GM12878 (cell line): ENCODE measurements around the gene RB1. TPM values are rescaled to one million over a fixed set of nuclear protein-coding genes. Genes with fewer than 3 reads are reported as not detected.

Source experiments
- ATAC-seq: fragments of 200-7000 bp; cut with Tn5 transposase; 3 replicates; pipeline ENCODE4 v1.9.1; 2020; ENCODE audit warnings: mild to moderate bottlenecking, moderate library complexity
- BruUV-seq: library from RNA; stranded (reverse); fragments of 400-500 nt; replicated peaks from 2 replicates; lab custom pipeline; 2021; lab: Mats Ljungman, UMichigan
- CTCF ChIA-PET: fragments of 300-600 bp; sonication (Branson Sonifier 250); formaldehyde crosslinking; extraction: SDS; loops from one replicate; lab custom pipeline; 2021; ENCODE audit warnings: inconsistent platforms; lab: Yijun Ruan, JAX
- POLR2A ChIA-PET: fragments of 350-600 bp; formaldehyde crosslinking; extraction: SDS; loops from one replicate; lab custom pipeline; 2021; ENCODE audit warnings: inconsistent platforms; lab: Charles Lee
- RAD21 ChIA-PET: fragments of 300-600 bp; sonication (Branson Sonifier 250); formaldehyde crosslinking; loops from one replicate; lab custom pipeline; 2023; ENCODE audit warnings: antibody characterized with exemption; ENCODE audit not compliant: unreplicated experiment; lab: Charles Lee
- SMC1A ChIA-PET: fragments of 300-600 bp; sonication (Branson Sonifier 250); formaldehyde crosslinking; loops from one replicate; lab custom pipeline; 2023; ENCODE audit not compliant: unreplicated experiment, uncharacterized antibody; lab: Charles Lee
- DNase-seq: peaks from one replicate; pipeline ENCODE4 v3.0.0-alpha.2; 2011; ENCODE audit warnings: low read depth, low spot score
- FAIRE-seq: peaks from 3 replicates; lab custom pipeline; 2011; peaks lifted over from hg19 to GRCh38; lab: Jason Lieb, UNC
- H2AFZ ChIP-seq: 2 replicates; pipeline ENCODE4 v1.6.0; 2011; ENCODE audit warnings: low read depth, low read length, control low read depth; ENCODE audit not compliant: control insufficient read depth
- H3K27ac ChIP-seq: 2 replicates; pipeline ENCODE4 v1.5.1; 2011; ENCODE audit warnings: control low read depth; ENCODE audit not compliant: control insufficient read depth, insufficient read depth
- H3K27me3 ChIP-seq, 2 experiments: replicated peaks in 1 of 2; 2 replicates each; pipeline versions ENCODE4 v1.6.0 to v1.6.1; 2011; ENCODE audit warnings: low read length in 1 of 2; ENCODE audit not compliant: control insufficient read depth in 2 of 2, insufficient read depth in 2 of 2
- H3K36me3 ChIP-seq, 2 experiments: 2 replicates each; pipeline ENCODE4 v1.5.1; 2011; ENCODE audit warnings: low read length in 1 of 2; ENCODE audit not compliant: control insufficient read depth in 2 of 2, insufficient read depth in 2 of 2
- H3K4me1 ChIP-seq: 2 replicates; pipeline ENCODE4 v1.6.1; 2011; ENCODE audit warnings: mild to moderate bottlenecking, low read length, moderate library complexity, mixed read lengths; ENCODE audit not compliant: control insufficient read depth, insufficient read depth
- H3K4me2 ChIP-seq: 2 replicates; pipeline ENCODE4 v1.6.0; 2011; ENCODE audit warnings: control low read depth; ENCODE audit not compliant: control insufficient read depth, insufficient read depth
- H3K4me3 ChIP-seq: fragments of 200-600 bp; sonication (generic); 2 replicates; pipeline ENCODE4 v1.5.1; 2016
- H3K79me2 ChIP-seq: 2 replicates; pipeline ENCODE4 v1.6.0; 2011; ENCODE audit warnings: low read length; ENCODE audit not compliant: control insufficient read depth, insufficient read depth
- H3K9ac ChIP-seq: 2 replicates; pipeline ENCODE4 v1.8.0; 2011; ENCODE audit warnings: low read length, control low read depth, mixed read lengths; ENCODE audit not compliant: control insufficient read depth, insufficient read depth
- H3K9me3 ChIP-seq: replicated peaks from 3 replicates; pipeline ENCODE4 v1.5.1; 2011; ENCODE audit warnings: mild to moderate bottlenecking, low read length; ENCODE audit not compliant: control insufficient read depth, insufficient read depth
- H4K20me1 ChIP-seq: 2 replicates; pipeline ENCODE4 v1.6.0; 2011; ENCODE audit not compliant: control insufficient read depth, insufficient read depth
- ATF7 ChIP-seq: fragments of 450-650 bp; IDR thresholded peaks from 2 replicates; pipeline ENCODE4 v1.6.1; 2016; ENCODE audit warnings: low read depth, mild to moderate bottlenecking
- CBX5 ChIP-seq: sonication (generic); IDR thresholded peaks from 2 replicates; pipeline ENCODE4 v1.6.1; 2016; ENCODE audit warnings: low read depth, moderate library complexity, mild to moderate bottlenecking, inconsistent platforms
- DPF2 ChIP-seq: fragments of 450-650 bp; IDR thresholded peaks from 2 replicates; pipeline ENCODE4 v1.6.1; 2017; ENCODE audit warnings: mild to moderate bottlenecking
- EP300 ChIP-seq, 2 experiments: fragments of 150-350 bp in 1 of 2; IDR thresholded peaks; 2 replicates each; pipeline ENCODE4 v1.6.1; 2011 to 2012; ENCODE audit warnings: low read depth in 2 of 2, low read length in 2 of 2, borderline replicate concordance in 1 of 2, improper control_type of control experiment in 1 of 2, inconsistent platforms in 1 of 2; ENCODE audit not compliant: control insufficient read depth in 1 of 2
- ESRRA ChIP-seq: IDR thresholded peaks from 2 replicates; pipeline ENCODE4 v1.6.1; 2012; ENCODE audit warnings: mild to moderate bottlenecking, low read length, improper control_type of control experiment
- IKZF1 ChIP-seq: fragments of 450-650 bp; conservative IDR thresholded peaks from 2 replicates; pipeline ENCODE4 v1.6.1; 2017; ENCODE audit warnings: antibody characterized with exemption, mild to moderate bottlenecking
- IKZF2 ChIP-seq, 2 experiments: fragments of 450-650 bp; IDR thresholded peaks; 2 replicates each; pipeline ENCODE4 v1.6.1; 2017; ENCODE audit warnings: mild to moderate bottlenecking in 2 of 2, moderate library complexity in 2 of 2
- IRF5 ChIP-seq: fragments of 450-650 bp; IDR thresholded peaks from 2 replicates; pipeline ENCODE4 v1.6.1; 2017; ENCODE audit warnings: borderline replicate concordance
- JUNB ChIP-seq: IDR thresholded peaks from 2 replicates; pipeline ENCODE4 v1.6.1; 2016; ENCODE audit warnings: antibody characterized with exemption, mild to moderate bottlenecking
- MAX ChIP-seq: IDR thresholded peaks from 2 replicates; pipeline ENCODE4 v1.6.1; 2012; ENCODE audit warnings: low read depth, low read length, improper control_type of control experiment
- MEF2B ChIP-seq: fragments of 450-650 bp; IDR thresholded peaks from 2 replicates; pipeline ENCODE4 v1.6.1; 2018; ENCODE audit warnings: mild to moderate bottlenecking, moderate library complexity; ENCODE audit not compliant: partially characterized antibody, poor library complexity, severe bottlenecking
- MTA2 ChIP-seq: fragments of 450-650 bp; IDR thresholded peaks from 2 replicates; pipeline ENCODE4 v1.6.1; 2016; ENCODE audit warnings: low read depth, mild to moderate bottlenecking, moderate library complexity
- NFIC ChIP-seq: IDR thresholded peaks from 2 replicates; pipeline ENCODE4 v1.6.1; 2012; ENCODE audit warnings: low read depth, mild to moderate bottlenecking, inconsistent platforms, low read length, moderate library complexity
- NFXL1 ChIP-seq: fragments of 450-650 bp; IDR thresholded peaks from 2 replicates; pipeline ENCODE4 v1.6.1; 2017; ENCODE audit warnings: antibody characterized with exemption, mild to moderate bottlenecking, borderline replicate concordance
- RFX5 ChIP-seq: IDR thresholded peaks from 2 replicates; pipeline ENCODE4 v1.6.1; 2011; ENCODE audit warnings: low read depth, low read length, improper control_type of control experiment
- RUNX3 ChIP-seq: IDR thresholded peaks from 2 replicates; pipeline ENCODE4 v1.6.1; 2012; ENCODE audit warnings: low read length, inconsistent platforms
- SMAD5 ChIP-seq: IDR thresholded peaks from 2 replicates; pipeline ENCODE4 v1.6.1; 2016; ENCODE audit warnings: antibody characterized with exemption, low read depth
- SPI1 ChIP-seq: IDR thresholded peaks from 2 replicates; pipeline ENCODE4 v1.6.1; 2011; ENCODE audit warnings: low read depth, mild to moderate bottlenecking, low read length, moderate library complexity, borderline replicate concordance; ENCODE audit not compliant: insufficient read depth
- ZNF217 ChIP-seq: fragments of 450-650 bp; IDR thresholded peaks from 2 replicates; pipeline ENCODE4 v1.6.1; 2017; ENCODE audit warnings: antibody characterized with exemption, mild to moderate bottlenecking
- ZNF24 ChIP-seq: fragments of 450-650 bp; IDR thresholded peaks from 2 replicates; pipeline ENCODE4 v1.6.1; 2017; ENCODE audit warnings: antibody characterized with exemption, mild to moderate bottlenecking
- whole genome bisulfite sequencing: methylation state at CpG from one replicate; pipeline ENCODE4 v1.1.6; 2016; ENCODE audit warnings: low lambda C conversion rate; ENCODE audit not compliant: insufficient replicate concordance, insufficient coverage; ENCODE audit errors: missing lambda C conversion rate; 5-methylcytosine and 5-hydroxymethylcytosine counted together
- in situ Hi-C: fragments of 300-500 bp; cut with MboI; formaldehyde crosslinking; loops from 9 replicates; pipeline ENCODE4 v1.14.3; 2018; ENCODE audit warnings: mixed read lengths
- intact Hi-C: fragments of 100-400 bp; cut with micrococcal nuclease; formaldehyde crosslinking; loops from one replicate; pipeline ENCODE4 v1.14.2; 2022; ENCODE audit not compliant: unreplicated experiment
- polyA plus RNA-seq, 11 experiments: library from polyadenylated mRNA; depleted of rRNA in 4 of 11; unstranded in 6 of 11; stranded (reverse) in 5 of 11; fragments of >200 nt; fragmentation: Nextera tagmentation in 4 of 11; fragmentation: Illumina TruSeq in 1 of 11; extraction: Ambion mirVana in 4 of 11; extraction: Trizol in 1 of 11; gene quantifications; 1 replicate in 1 of 11; 2 replicates in 10 of 11; pipeline versions ENCODE4 v1.2.1 to v1.2.3, GENCODE V29; 2011 to 2016; ENCODE audit warnings: inconsistent platforms in 2 of 11, missing spikeins in 2 of 11, low read depth in 1 of 11
- total RNA-seq, 4 experiments: library from RNA; depleted of rRNA in 3 of 4; stranded (reverse); fragments of >200 nt in 3 of 4; fragmentation: Illumina TruSeq in 1 of 4; extraction: Trizol in 1 of 4; gene quantifications; 2 replicates each; pipeline versions ENCODE4 v1.2.1 to v1.2.3, GENCODE V29; 2013 to 2021

RB1 gene
- total and polyA plus RNA-seq, 10 of the 15 experiments (the other 5 are each of a cell fraction or from before 2014, with no cell fraction given), result 2.8 to 45.0 (median 8.3) TPM

GRCh38 chr13:48477191-48477855, 173.8 kb downstream of the RB1 start:
- ChIA-PET SMC1A (interaction anchor here (0.6 to 2.3 kb wide), 6 partner anchors 11 to 732 kb away, joined by 3 to 11 read pairs (median 4); no protein-coding TSS in a partner anchor), RAD21 (interaction anchor here (0.8 to 2.0 kb wide), 4 partner anchors 9 to 102 kb away, joined by 3 to 10 read pairs (median 4); no protein-coding TSS in a partner anchor), POLR2A (no interaction called here), CTCF (interaction anchor here (1.5 kb wide), 1 partner anchor 51 kb away, joined by 3 read pairs; no protein-coding TSS in a partner anchor)
- intact Hi-C loops (no loop called here), in situ Hi-C loops (no loop called here)
- Histone ChIP-seq H3K4me2 (peak overlapping the region; percentile 46), H3K4me3 (no peak overlapping the region), H3K79me2 (no peaks in the 10 kb centered on the region), H3K36me3 (peaks cover 0 to 7% of the 10 kb centered on the region in 2 experiments; a peak in 2 of 4 replicates), H3K9me3 (no peaks in the 10 kb centered on the region; the same call in 1 of the 3 replicates), H3K27ac (peak overlapping the region; percentile 33), H3K4me1 (peaks cover 22% of the 10 kb centered on the region; the same call in 1 of the 2 replicates), H3K27me3 (no peaks in the 10 kb centered on the region), H2AFZ (no peak overlapping the region), H4K20me1 (no peaks in the 10 kb centered on the region), H3K9ac (no peak overlapping the region)
- DNase-seq (no peak), ATAC-seq (peak; percentile 86), FAIRE-seq (peak; percentile 31)
- WGBS, result 48% methylated on average over 2 of the region's 2 CpGs
- TF ChIP-seq JUNB (0 out of 2 replicates have a peak, but pooled peaks have one; percentile 21), NFIC (peak; percentile 54; the same call in 1 of the 2 replicates), RUNX3 (peak; percentile 76), EP300 (IDR thresholded peaks at IDR 0.05; ENCODE audit: borderline replicate concordance in 1 of 2, control insufficient read depth in 1 of 2, low read depth in 2 of 2, low read length in 2 of 2) (no peak), IKZF1 (peak; percentile 42), SPI1 (peak; percentile 14; the same call in 1 of the 2 replicates), NFXL1 (no peak), ZNF217 (0 out of 2 replicates have a peak, but pooled peaks have one; percentile 34), ZNF24 (peak; percentile 41; the same call in 1 of the 2 replicates), MTA2 (peak; percentile 58; the same call in 1 of the 2 replicates), RFX5 (no peak), DPF2 (peak; percentile 51), IKZF2 (IDR thresholded peaks at IDR 0.05) (peak; percentile 70 to 75), IRF5 (no peak), SMAD5 (no peak), ESRRA (no peak), ATF7 (0 out of 2 replicates have a peak, but pooled peaks have one; percentile 17), CBX5 (no peak), MEF2B (peak; percentile 77), MAX (no peak)
- no TSS peak for BruUV-seq
